RCC 7860 (cell line): ENCODE results near the gene TET3.
A peak's percentile ranks its signal among the peaks of the same experiment; 100 is the strongest.

Source experiments
- DNase-seq: peaks from one replicate; pipeline ENCODE4 v3.0.0-alpha.2; 2015; ENCODE audit warnings: low spot score
- FAIRE-seq: peaks from 2 replicates; lab custom pipeline; 2012; peaks lifted over from hg19 to GRCh38; lab: Jason Lieb, UNC

Gene TET3

DNA sequence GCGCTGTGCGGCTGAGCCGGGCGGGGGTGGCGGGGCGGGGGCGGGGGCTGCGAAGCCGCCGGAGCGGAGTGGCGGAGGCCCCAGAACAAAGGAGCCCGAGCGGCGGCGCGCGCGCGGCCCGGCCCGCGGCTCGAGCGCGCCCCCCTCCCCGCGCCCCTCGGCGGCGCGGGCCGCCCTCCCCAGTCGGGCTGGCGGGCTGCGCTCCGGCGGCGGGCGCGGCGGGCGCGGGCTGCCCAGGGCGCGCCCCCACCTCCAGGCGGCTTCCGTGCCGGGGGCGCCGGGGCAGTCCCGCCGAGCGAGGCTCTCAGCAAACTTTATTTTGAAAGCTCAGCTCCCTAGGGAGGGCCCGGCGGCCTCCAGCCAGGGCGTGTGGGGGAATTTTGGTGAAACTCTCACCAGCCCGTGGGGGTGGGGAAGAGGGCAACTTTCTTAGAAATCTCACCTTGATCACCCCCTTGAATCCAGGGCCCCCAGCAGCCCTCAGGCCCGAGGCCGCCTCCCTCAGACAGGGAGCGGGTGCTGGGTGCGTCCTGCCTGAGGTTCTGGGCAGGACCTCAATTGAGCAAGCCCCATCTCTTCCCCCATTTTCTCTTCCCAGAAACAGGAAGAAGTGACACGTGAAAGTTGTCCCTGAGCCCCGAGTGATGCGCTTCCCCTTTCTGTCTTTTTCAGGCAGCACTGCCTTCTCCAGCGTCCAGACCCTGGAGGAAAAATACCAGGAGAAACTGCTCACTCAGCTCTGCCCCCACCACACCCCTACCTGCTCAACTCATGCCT lies 786 bp downstream of the TET3 start:
- no peak for DNase-seq
- no peak for FAIRE-seq

DNA sequence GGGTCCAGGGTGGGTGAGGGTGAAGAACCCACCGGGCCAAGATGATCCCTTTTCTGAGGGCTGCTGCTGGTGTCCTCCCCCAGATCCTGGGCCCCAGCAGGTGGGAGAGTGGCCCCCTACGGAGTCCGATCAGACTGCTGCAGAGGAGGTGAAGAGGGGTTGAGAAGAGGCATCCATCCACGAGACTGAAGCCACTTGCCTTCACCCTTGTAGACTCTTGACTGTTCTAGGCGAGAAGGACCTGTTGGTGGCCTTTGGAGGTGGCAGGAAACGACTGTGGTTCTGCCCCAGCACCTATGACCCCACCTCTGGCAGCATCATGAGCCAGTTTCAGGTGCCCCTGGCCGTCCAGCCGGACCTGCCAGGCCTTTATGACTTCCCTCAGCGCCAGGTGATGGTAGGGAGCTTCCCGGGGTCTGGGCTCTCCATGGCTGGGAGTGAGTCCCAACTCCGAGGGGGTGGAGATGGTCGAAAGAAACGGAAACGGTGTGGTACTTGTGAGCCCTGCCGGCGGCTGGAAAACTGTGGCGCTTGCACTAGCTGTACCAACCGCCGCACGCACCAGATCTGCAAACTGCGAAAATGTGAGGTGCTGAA lies 1.5 kb downstream of the TET3 start:
- DNase-seq (no peak), FAIRE-seq (no peak)

DNA sequence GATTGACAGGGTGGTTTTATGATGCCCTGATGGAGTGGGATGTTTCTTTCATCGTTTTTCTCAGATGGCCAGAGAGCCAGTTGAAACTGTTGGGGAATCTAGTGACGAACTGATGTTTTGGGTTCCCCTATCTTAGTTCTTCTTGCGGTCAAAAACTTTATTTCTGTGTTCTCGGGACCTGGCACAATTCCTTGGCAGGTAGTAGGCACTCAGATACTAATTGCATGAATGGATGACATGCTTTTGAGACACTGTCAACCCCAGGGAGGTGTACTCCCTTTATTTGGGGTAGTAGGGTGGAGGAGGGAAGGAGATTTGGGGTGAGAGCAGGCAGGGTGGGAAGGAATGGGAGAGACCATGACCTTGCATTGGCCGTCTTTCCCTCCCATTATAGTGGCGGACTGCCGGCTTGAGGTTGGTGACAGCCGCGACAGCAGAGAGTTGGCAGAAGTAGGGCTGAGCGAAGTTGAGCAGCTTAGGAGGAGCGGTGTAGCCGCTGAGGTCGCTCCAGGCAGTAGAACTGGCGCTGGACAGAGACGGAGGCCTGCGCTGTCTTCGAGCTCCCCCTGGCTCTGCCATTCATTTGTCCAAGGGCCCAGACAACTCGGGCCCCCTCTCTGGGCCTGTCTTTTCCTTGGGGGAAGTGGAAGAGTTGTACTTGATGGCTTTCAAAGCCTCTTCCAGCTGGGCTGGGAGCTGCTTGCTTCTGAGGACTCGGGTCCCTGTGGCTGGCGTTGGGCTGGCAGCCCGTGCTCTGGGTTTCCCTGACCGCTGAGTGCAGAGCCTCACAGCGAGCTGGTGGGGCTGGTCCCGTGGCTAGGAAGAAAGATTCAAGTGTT lies 2.6 kb downstream of the TET3 start:
- DNase-seq (no peak), FAIRE-seq (no peak)

DNA sequence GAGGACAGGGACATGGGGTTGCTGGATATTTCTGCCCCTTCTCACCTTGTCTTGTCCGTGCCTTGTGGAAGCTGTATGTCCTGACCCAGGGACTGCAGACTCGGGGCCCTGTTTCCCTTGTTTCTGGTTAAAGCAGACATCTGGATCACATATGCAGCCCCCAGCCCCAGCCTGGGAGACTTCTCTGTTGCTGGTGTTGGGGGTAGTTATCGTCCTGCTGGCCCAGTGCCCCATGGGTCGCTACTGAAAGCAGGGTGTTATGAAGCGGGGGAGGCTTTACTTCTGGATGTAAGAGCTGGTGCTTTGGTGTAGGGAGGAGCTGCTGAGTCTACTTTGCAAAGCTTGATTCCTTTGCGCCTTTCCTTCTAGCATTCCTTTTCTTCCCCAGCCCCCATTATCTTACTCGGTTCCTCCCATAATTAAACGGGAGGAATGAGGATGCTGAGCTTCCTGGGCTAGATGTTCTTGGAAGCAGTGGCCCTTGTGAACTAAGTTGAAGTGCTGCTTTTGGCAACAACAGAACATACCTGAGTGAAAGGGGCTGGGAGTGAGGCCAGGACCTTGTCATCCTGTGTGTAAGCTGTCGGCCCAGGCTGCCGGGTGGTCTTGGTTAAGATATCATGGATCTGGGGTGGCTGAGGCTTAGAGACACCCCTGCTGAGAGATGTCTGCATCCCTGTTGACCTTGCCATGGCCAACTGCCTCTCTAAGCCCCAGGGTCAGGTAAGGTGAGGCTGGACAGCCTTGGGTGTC lies 3.4 kb downstream of the TET3 start:
- DNase-seq (no peak), FAIRE-seq (no peak)

DNA sequence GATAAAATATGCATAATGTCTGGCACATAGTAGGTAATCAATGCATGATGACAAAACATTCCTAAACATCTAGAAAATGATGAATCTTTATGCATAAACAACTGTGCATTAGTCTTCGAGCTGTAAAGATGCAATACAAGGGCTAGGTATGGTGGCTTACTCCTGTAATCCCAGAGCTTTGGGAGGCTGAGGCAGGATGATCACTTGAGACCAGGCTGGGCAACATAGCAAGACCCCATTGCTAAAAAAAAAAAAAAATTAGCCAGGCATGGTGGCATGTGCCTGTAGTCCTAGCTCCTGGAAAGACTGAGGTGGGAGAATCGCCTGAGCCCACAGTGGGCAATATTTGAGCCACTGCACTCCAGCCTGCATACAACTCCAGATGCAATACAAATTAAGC lies 5.3 kb downstream of the TET3 start:
- FAIRE-seq, result no peak
- DNase-seq, result no peak

DNA sequence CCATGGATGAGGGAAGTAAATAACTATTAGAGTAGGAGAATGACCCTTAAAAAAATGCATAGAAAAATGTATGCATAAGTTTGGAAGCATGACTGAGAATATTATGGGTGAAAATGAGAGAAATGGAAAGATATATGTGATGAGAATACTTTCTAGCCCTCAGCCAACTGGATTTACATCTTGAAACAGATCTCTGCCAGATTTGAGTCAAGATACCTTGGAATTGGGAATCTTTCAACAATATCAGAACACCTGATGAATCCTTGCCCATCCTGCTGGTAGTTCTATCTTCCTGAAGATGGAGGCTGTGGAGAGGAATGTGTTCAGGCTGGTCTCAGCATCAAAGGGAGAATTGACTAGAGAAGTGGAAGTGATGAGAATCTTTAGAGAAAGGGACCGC lies 5.8 kb downstream of the TET3 start:
- FAIRE-seq (no peak), DNase-seq (no peak)

DNA sequence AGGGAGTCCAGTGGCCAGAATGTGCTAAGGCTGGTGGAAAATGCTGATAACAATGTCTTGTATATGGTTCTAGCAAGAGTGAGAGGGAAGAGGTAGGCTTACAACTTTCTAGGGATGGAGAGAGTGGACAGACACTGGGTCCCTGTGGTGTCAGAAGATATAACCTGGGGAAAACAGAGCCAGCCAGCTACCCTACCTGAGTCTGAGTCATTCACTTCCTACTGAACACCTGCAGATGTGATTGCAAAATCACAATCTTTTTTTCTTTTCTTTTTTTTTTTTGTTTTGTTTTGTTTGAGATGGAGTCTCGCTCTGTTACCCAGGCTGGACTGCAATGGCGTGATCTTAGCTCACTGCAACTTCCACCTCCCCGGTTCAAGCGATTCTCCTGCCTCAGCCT lies 7.3 kb downstream of the TET3 start:
- DNase-seq, result no peak
- no peak for FAIRE-seq

DNA sequence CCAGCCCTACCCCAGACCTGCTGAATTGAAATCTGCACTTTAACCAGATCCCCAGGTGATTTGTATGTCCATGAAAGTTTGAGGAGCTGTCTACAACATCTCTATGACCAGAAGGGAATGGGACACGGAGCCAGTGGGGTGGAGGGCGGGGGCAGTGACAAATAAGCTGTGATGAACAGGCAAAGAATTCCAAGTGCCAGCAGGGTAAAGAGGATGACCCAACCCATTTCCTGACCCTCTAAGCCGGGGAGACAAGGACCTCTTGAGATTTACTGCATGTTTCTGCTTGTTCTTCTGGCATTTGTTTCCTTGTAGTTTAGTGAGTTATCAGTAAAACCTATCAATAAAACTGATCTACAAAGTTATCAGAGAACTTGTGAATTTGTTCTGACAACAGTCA lies 8.7 kb downstream of the TET3 start:
- DNase-seq (no peak), FAIRE-seq (no peak)

DNA sequence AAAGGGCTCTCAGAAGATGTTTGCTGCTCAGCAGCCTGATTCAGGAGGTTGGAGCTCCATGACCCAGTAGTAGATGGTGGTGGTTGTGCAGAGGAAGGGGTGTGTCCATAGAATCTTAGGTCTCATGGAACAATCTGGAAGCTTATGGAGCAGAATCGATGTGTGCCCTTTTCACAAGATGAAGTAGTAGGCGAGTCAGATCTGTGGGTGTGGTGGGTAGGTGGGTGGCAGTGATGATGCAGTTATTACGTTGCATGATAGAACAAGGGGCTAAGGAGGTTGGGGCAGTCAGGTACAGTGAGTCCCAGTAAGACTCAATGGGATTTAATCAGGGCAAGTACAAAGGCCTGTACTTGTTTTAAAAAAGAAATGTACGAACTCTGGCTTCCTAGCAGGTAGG lies 9.1 kb downstream of the TET3 start:
- DNase-seq, result no peak
- no peak for FAIRE-seq

DNA sequence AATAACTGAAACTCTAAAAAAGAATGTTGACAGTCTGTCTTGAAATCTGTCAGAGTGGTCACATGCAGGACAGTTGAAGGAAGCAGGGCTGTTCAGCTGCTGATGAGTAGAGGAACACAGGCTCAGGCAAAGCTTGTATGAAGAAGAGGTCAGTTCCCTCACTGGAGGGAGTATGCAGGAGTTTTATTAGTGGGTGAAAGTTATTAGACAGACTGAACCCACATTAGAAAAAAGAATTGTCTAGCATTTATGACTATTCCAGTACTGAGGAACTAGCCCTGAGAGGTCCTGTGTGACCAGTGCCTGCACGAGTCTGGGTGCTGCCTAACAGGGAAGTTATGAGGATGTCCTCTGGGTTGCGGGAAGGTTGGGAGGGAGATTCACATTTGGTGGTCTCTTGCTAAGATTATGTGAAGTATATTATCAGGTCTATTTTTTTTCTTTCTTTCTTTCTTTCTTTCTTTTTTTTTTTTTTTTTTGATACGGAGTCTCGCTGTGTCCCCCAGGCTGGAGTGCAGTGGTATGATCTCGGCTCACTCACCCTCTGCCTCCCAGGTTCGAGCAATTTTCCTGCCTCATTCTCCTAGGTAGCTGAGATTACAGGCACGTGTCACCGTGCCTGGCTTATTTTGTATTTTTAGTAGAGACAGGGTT lies 9.6 kb downstream of the TET3 start:
- DNase-seq (no peak), FAIRE-seq (no peak)

DNA sequence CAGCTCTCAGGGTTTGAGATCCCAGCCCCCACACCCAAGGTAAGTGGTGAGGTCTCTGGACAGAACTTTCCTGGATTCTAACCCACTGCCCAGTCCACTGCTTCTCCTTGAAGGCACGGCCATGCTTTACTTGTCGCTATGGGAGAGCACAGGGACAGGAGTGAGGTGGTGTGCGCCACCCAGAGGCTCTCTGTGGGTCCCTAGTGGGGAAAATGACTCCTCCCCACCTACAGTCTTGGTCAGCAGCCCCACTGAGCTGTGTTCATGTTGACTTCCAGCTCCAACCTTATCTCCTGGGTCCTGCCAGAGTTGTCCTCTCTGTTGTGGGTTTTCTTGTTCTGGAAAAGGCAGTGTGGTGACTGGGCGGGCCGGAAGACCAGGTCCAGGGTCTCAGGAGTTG lies 11.1 kb downstream of the TET3 start:
- FAIRE-seq, result no peak
- DNase-seq, result no peak

DNA sequence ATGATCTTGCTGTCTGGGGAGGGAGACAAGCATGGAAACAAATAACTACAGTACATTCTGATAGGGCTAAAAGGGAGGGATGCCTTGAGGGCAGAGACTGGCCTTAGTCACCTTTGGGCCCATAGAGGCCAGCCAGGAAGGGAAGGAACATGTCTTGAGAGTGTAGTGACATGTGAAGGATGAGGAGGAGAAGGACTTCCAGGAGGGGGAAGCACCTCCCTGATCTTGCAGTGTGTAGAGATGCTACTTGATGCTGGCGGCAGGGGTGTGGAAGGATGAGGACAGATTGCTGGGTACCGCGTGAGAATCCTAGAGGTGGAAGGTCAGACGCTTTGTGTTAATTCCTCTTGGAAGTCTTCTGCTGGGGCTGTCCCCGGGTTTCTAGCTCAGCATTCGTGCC lies 13.1 kb downstream of the TET3 start:
- FAIRE-seq (no peak), DNase-seq (no peak)

DNA sequence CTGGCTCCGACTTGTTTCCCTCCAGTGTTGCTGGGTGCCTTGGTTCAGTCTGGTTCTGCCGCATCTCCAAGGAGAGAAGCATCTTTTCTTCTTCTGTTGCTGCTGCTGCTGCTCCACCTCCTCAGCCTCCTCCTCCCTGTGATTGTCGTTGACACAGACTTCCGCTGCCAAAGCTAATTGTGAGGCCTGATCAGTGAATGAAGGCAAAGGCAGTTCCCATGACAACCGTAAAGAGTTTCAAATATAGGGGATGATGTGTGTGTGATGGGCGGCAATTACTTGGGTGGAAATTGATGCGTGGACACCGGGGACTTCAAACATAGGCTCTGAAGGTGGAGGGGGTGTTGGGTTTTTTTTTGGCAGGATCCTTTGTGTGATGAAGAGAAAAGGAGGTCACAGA lies 13.7 kb downstream of the TET3 start:
- FAIRE-seq (no peak), DNase-seq (no peak)

DNA sequence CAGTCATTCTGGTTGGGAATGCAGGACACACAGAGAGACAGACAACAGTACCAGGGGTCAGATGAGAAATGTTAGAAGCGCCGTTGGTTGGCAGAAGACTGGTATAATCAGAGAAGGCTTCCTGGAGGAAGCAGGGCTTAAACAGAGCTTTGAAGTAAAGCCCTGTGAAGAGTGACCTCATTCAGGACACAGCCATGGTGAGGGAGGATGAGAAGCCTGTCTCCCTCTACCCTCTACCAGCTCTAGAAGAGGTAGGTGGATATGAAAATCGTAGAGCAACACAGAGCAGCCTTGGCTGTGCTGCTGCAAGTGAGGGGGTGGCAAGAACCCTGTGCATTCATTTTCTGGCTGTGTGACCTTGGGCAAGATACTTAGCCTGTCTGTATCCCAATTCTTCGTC lies 14.2 kb downstream of the TET3 start:
- FAIRE-seq, result no peak

DNA sequence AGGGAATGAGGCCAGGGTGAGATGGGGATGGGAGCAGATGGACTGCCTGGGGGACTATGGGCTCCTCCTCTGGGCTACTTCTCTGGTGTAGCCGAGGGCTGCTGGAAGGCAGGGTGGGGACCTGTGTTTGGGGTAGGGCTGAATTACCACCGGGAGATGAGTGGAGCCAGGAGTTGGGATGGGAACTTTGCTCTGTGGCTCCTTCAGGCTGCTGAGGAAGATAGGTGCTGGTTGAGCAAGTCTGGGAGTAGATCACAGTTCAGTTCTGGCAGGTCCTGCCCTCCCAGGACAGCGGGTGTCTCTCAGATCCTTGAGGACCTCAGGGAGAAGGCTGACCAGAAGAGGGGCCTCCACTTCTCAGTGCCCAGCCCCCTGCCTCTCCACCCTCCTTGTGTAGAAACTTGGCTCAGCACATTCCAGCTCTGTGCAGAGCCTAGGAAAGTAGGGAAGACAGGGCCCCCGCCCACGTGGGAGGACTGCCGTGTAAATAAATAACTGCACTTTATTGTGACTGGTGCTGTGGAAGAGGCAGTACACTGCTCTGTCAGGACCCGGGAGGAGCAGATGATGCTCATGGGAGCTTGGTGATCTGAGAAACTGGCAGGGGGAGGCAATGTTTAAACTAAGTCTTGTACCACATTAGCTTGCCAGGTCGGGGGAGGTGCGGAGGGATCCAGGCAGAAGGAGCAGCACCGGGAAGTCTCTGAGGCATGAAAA lies 15.3 kb downstream of the TET3 start:
- no peak for FAIRE-seq
- DNase-seq, result peak; percentile 36

More for the DNA sequence above, 14.2 kb downstream of the TET3 start:
- DNase-seq, result no peak

DNA sequence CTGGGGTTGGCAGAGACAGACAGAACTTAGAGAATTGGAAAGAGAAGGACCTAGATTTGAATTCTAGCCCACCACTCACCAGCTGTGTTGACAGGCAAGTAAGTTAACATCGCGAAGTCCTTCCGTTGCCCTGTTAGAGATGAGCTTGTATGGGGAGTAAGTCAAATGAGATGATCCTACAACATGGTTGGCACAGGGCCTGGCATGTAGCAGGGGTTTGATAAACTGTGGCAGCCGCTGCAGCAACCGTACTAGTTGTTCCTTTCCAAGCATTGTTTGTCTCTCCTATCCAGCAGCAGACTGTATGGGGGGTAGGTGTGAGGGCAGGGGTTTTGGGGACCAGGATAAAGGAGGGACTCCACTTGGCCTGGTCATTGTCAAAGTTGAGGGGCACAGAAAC lies 16.0 kb downstream of the TET3 start:
- DNase-seq (no peak), FAIRE-seq (no peak)

DNA sequence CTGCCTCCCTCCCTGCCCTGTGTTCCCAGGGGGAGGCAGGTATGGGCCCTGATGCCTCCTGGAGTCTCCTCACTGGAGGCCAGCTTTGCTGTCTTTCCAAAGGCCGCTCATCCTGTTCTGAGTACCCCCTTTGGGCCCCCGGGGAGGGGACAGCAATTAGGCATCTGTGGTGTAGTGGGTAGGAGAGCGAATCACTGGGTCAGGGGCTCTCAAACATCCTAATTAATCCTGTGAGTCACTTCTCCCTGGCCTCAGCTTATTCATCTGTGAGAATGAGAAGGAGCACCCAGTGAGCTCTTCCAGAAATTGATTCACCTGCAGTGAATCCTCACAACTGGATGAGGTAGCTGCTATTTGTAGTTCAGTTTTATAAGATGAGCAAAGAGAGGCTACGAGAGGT lies 16.4 kb downstream of the TET3 start:
- DNase-seq (peak; percentile 29), FAIRE-seq (no peak)

DNA sequence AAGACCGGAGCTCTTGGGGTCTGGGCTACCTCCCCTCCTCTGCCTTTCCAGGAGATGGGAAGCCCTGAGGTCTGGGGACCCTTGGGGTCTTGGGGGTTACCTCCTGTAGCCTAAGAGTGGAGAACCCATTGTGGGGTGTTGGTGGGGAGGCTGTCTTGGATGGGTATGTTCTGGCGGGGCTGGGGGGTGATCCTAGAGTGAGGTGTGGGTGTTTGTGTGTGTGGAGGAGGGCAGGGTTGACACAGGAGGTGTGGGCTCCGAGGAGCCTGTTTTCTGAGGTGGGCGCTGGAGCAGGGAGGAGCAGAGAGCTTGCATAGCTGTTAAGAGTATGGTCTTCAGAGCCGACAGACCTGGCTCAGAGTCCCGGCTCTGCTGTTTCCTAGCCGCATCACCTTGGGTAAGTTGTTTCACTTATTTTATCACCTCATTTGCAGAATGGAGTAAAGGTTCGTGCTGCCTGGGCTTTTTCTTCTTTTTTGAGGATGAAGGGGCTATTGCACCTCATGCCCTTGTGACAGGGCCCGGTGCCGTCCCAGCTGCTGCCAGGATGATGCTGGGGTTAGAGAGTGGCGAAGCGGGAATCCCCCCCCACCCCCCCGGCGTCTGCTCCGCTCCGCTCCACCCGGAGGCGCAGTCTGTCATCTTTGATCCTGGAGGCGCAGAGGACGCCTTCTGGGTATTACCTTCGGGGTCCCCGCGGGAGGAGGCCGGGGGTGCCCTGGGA lies 17.2 kb downstream of the TET3 start:
- DNase-seq (no peak), FAIRE-seq (no peak)
